HUES6 (cell line): ENCODE results near the gene AIRE.

Source experiments
- H3K27ac ChIP-seq: 2 replicates; pipeline ENCODE4 v1.7.0; 2013; ENCODE audit warnings: low read depth, mild to moderate bottlenecking, low read length, inconsistent platforms
- H3K27me3 ChIP-seq: 2 replicates; pipeline ENCODE4 v1.6.1; 2013; ENCODE audit warnings: low read length; ENCODE audit not compliant: control insufficient read depth, insufficient read depth
- H3K36me3 ChIP-seq: 2 replicates; pipeline ENCODE4 v1.6.1; 2013; ENCODE audit warnings: low read length; ENCODE audit not compliant: control insufficient read depth, insufficient read depth
- H3K4me1 ChIP-seq: 2 replicates; pipeline ENCODE4 v1.6.1; 2013; ENCODE audit warnings: low read length; ENCODE audit not compliant: control insufficient read depth, insufficient read depth
- H3K4me3 ChIP-seq: 2 replicates; pipeline ENCODE4 v1.5.1; 2013; ENCODE audit warnings: low read depth, low read length
- H3K9ac ChIP-seq: one replicate; pipeline ENCODE4 v1.6.1; 2013; ENCODE audit warnings: mild to moderate bottlenecking, low read length
- H3K9me3 ChIP-seq: 2 replicates; pipeline ENCODE4 v1.6.1; 2013; ENCODE audit warnings: low read depth, low read length; ENCODE audit not compliant: control insufficient read depth, insufficient read depth

AIRE gene

DNA sequence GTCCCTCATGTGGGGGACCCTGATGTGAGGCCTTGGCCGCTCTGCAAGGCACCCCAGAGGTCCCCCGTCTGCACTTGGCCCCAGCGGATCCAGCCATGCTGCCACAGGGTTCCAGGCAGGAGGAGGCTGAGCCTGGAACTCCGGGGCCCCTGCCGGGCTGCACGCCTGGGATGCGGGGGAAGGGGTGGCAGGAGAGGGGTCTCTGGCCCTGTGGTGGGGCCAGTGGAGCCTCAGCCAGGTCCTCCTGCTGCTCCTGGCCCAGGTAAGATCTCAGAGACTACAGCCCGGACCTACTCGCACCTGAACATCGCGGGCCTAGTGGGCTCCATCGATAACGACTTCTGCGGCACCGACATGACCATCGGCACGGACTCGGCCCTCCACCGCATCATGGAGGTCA is 27.0 kb downstream of the AIRE start:
- H3K27me3 ChIP-seq = no peaks in the 10 kb centered on the region
- H3K4me1 ChIP-seq = no peaks in the 10 kb centered on the region
- no peak overlapping the region for H3K27ac ChIP-seq
- H3K36me3 ChIP-seq = peaks cover 79% of the 10 kb centered on the region
- H3K9me3 ChIP-seq = no peaks in the 10 kb centered on the region
- H3K9ac ChIP-seq = no peak overlapping the region
- H3K4me3 ChIP-seq = no peak overlapping the region

DNA sequence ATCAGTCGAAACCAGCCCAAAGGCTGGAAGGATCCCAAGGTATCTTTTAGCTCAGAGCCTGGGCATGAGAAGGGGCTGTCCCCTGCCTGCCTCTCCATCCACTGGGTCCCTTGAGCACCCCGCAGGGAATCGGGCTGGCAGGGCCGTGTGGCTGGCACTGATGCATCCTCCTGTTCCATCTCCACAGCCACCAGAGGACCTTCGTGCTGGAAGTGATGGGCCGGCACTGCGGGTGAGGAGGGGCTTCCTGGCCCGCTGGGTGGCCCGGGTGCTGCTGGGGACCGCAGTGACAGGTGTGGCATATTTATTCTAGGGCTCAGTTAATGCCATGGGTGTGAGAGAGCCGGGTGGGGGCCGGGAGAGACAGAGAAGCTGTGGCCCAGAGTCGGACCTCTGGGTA is 27.8 kb downstream of the AIRE start:
- no peak overlapping the region for H3K4me3 ChIP-seq
- no peak overlapping the region for H3K27ac ChIP-seq
- H3K9ac ChIP-seq = no peak overlapping the region
- no peaks in the 10 kb centered on the region for H3K4me1 ChIP-seq
- H3K9me3 ChIP-seq = no peaks in the 10 kb centered on the region
- H3K36me3 ChIP-seq = peaks cover 83% of the 10 kb centered on the region
- no peaks in the 10 kb centered on the region for H3K27me3 ChIP-seq

DNA sequence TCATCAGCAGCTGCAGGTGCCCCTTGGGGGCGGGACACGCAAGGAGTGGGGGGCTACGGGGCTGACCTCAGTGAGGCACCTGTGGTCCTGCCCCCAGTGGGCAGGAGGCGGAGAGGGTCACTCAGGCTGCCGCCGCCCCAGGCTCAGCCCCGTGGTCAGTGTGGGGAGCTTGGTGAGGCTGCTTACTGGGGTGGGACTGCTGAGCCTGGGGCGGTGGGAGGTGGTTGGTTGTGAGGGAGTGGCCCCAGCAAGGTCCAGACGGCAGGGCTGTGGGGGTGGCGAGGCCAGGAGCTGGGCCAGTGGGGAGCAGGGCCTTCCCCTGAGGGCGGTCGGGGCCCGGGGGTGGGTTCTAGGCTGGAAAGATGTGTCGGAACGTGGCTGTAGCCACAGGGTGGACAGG is 28.5 kb downstream of the AIRE start:
- Histone ChIP-seq H3K4me1 (no peaks in the 10 kb centered on the region), H3K9ac (no peak overlapping the region), H3K27ac (no peak overlapping the region), H3K36me3 (peaks cover 89% of the 10 kb centered on the region), H3K9me3 (no peaks in the 10 kb centered on the region), H3K27me3 (no peaks in the 10 kb centered on the region), H3K4me3 (no peak overlapping the region)

DNA sequence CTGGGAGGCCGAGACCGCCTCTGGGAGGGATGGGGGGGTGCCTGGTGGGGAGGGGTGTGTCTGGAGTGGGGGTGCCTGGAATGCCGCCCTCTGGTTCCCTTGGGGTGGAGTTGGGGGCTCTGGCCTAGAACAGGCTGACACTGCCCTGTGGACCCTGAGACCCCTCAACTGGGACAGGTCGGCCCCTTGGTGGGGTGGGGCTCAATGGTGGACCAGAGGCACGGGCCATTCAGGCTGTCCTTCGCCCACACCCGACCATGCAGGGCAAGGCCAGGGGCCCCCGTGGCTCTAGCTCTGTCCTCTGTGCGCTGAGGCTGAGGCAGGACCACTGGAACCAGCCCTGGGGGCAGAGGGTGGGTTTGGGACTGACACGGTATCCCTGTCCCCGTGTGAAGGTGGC is 28.9 kb downstream of the AIRE start:
- Histone ChIP-seq H3K27me3 (no peaks in the 10 kb centered on the region), H3K27ac (no peak overlapping the region), H3K4me3 (no peak overlapping the region), H3K9me3 (no peaks in the 10 kb centered on the region), H3K9ac (no peak overlapping the region), H3K36me3 (peaks cover 92% of the 10 kb centered on the region), H3K4me1 (no peaks in the 10 kb centered on the region)

DNA sequence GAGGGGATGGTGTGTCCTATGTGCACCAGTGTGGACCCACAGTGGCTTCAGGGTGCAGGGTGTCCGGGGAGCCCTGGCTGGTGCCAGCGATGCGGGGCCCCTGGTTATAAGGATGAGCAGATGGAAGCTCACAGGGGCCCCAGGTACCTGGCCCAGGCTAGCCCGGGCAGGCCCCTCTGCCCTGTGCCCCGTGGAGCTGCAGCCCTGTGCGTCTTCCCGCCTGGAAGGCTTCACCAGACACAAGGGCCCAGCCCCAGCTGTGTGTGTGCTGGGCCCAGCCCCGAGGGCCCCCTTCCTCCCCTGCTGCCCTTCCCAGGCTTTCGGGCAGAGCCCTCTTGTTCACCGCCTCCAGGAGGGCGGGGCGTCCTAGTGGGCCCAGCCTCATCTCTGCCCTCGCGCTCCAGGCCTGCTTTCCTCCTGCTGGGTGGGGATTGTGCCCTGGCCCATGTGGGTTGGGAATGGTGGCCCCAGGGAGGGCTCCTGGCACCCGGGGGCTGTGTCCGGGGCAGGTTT is 30.1 kb downstream of the AIRE start:
- peaks cover 92% of the 10 kb centered on the region for H3K36me3 ChIP-seq
- no peak overlapping the region for H3K9ac ChIP-seq
- H3K27me3 ChIP-seq = no peaks in the 10 kb centered on the region
- no peaks in the 10 kb centered on the region for H3K4me1 ChIP-seq
- no peak overlapping the region for H3K4me3 ChIP-seq
- H3K9me3 ChIP-seq = no peaks in the 10 kb centered on the region
- H3K27ac ChIP-seq = peak overlapping the region; percentile 77

DNA sequence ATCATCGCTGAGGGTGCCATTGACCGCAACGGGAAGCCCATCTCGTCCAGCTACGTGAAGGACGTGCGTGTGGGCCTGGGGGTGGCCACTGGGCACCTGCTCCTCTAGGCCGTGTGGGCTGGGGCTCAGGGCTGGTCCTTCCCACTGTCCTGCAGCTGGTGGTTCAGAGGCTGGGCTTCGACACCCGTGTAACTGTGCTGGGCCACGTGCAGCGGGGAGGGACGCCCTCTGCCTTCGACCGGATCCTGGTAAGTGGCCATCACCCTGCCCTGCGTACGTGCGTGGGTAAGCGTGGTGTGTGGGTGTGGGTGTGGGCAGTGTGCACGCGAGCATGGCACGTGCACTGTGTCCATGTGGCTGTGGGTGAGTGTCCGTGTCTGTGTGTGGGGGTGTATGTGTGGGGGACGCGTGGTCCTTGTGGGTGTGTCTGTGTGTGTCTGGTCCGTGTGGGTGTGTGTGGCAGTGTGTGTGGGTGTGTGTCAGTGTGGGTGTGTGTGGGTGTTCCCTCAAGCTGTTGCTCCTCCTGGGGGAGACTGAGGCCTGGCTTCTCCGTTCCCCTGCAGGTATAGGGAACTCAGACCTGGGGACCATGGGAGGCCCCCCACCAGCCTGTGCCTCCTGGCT is 30.7 kb downstream of the AIRE start:
- H3K9ac ChIP-seq = no peak overlapping the region
- no peaks in the 10 kb centered on the region for H3K4me1 ChIP-seq
- H3K27ac ChIP-seq = peak overlapping the region; percentile 77
- H3K9me3 ChIP-seq = no peaks in the 10 kb centered on the region
- no peaks in the 10 kb centered on the region for H3K27me3 ChIP-seq
- no peak overlapping the region for H3K4me3 ChIP-seq
- peaks cover 88% of the 10 kb centered on the region for H3K36me3 ChIP-seq

DNA sequence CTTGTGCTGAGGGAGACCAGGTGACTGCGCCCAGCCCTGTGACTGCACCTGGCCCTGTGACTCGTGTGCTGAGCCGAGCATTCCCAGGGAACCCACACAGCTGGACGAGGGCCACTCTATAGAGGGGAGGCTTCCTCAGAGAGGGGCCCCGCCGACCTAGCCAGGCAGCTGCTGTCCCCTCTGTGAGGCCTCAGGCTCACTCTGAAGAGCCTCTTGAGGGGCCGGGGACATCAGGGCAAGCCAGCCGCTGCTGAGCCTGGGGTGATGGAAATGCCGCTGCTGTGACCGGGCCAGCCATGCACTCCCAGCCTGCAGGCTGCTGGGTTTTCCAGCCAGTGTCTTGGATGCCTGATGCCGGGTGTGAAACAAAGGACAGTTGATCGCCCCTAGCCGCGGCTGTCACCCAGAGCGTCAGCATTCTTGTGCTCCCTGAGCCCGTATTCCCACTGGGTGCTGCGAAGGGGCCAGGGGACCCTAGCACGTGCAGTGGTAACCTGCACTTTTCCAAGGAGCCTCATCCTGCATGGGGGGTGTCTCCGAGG is 31.6 kb downstream of the AIRE start:
- Histone ChIP-seq H3K36me3 (peaks cover 86% of the 10 kb centered on the region), H3K9ac (no peak overlapping the region), H3K4me1 (no peaks in the 10 kb centered on the region), H3K27me3 (no peaks in the 10 kb centered on the region), H3K27ac (no peak overlapping the region), H3K4me3 (no peak overlapping the region), H3K9me3 (no peaks in the 10 kb centered on the region)

DNA sequence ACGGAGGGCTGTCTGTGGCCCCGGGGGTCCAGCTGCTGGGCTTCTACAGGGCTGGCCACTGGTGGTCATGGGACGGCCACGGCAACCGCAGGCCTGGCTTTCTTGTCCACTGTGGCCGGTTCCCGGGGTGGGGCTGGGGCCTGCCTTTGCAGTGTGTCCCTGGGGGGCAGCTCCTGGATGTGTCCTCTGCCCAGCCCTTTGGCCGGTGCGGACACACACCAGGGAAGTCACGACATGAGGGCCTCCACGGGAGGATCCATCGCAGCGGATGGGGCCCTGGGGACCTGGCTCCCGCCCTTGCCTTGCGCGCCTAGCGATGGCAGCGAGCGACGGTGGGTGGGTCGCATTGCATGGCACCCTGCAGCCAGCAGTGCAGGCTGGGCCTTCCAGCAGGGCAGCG is 32.2 kb downstream of the AIRE start:
- H3K4me1 ChIP-seq = no peaks in the 10 kb centered on the region
- no peaks in the 10 kb centered on the region for H3K9me3 ChIP-seq
- H3K4me3 ChIP-seq = no peak overlapping the region
- no peak overlapping the region for H3K9ac ChIP-seq
- H3K27me3 ChIP-seq = no peaks in the 10 kb centered on the region
- H3K36me3 ChIP-seq = peaks cover 86% of the 10 kb centered on the region
- H3K27ac ChIP-seq = no peak overlapping the region

DNA sequence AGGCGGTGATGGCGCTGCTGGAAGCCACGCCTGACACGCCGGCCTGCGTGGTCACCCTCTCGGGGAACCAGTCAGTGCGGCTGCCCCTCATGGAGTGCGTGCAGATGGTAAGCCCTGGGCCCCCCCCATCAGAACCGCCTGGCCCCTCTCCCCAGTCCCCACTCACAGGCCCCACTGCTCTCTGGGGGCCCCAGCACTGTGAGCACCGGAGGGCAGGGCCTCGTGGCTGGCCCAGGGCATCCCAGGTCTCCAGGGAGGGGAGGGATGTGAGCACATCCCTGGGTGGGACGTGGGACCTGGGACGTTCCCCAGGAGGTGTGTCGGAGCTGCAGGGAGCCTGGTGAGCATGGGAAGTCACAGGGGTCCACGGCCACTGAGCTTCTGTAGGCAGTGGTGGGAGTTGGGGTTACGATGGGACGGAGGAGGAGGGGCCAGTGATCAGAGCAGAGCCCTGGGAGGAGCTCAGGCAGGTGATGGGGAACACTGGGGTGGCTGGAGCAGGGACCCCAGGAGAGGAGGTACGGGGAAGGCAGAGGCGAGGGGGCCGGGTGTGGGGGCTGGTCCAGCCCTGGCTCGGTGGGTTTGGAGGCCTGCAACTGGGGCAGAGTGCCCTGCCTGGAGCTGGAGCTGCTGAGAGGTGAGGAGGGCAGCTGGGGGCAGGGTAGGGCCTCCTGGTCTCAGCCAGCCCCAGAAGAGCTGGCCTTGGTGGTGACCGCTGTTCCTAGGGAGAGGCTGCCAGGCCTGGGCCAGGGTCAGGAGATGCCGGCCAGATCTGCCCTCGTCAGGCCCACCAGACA is 33.0 kb downstream of the AIRE start:
- H3K27ac ChIP-seq = no peak overlapping the region
- no peaks in the 10 kb centered on the region for H3K27me3 ChIP-seq
- peaks cover 87% of the 10 kb centered on the region for H3K36me3 ChIP-seq
- no peak overlapping the region for H3K4me3 ChIP-seq
- no peaks in the 10 kb centered on the region for H3K4me1 ChIP-seq
- no peaks in the 10 kb centered on the region for H3K9me3 ChIP-seq
- no peak overlapping the region for H3K9ac ChIP-seq

DNA sequence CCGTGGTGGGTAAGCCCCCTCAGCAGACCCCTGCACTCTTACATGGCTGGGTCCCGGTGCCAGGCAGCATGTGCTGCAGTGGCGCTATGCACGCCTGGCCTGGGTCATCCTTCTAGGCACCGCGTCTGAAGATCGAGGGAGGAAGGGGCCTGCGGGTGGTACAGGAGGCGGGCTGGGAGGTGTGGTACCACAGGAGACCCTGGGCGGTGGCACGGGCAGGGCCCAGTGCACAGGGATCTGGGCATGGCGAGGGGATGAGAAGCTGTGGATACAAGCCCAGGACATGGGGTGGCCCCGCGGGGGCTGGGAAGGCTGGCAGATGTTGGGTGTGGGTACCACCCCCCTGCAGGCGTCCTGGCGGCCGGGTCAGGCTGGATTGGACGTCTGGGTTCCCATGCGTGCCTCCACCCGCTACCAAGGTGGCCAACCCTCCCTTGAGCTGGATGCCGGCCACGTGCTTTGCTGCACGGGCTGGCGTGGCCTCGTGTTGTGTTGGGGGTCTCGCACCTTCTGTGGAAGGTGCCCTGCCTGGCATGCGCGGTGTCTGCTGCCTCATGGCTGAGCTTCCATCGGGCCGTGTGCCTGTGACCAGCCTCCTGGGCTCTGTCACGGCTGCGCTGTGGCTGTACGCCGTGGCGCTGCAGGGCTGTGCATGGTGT is 33.9 kb downstream of the AIRE start:
- no peak overlapping the region for H3K4me3 ChIP-seq
- H3K9ac ChIP-seq = no peak overlapping the region
- no peaks in the 10 kb centered on the region for H3K9me3 ChIP-seq
- peaks cover 89% of the 10 kb centered on the region for H3K36me3 ChIP-seq
- no peak overlapping the region for H3K27ac ChIP-seq
- H3K27me3 ChIP-seq = no peaks in the 10 kb centered on the region
- H3K4me1 ChIP-seq = no peaks in the 10 kb centered on the region

DNA sequence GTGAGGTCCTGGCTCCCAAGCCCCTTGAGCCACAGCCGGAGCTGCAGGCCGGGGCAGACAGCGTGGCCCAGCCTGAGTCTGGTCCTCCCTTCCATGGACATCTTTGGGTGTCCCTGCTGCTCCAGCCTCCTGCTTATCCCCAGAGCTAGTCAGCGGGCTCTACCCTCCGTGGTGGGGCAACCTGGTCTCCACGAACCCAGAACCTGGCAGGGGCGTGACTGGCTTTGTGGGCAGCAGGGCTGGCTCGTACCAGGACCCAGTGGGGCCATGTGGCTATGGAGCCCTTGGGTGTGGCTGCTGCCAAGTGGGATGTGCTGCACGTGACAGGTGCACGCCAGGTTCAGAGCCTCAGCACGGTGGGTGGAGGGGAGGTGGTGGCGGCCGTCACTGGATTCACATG is 35.2 kb downstream of the AIRE start:
- no peaks in the 10 kb centered on the region for H3K9me3 ChIP-seq
- H3K4me3 ChIP-seq = no peak overlapping the region
- no peak overlapping the region for H3K27ac ChIP-seq
- no peak overlapping the region for H3K9ac ChIP-seq
- no peaks in the 10 kb centered on the region for H3K27me3 ChIP-seq
- H3K36me3 ChIP-seq = peaks cover 87% of the 10 kb centered on the region
- H3K4me1 ChIP-seq = no peaks in the 10 kb centered on the region
